CD4-positive, alpha-beta memory T cell (primary cell): ENCODE results near the gene CAPNS1. TPM values are rescaled to one million over a fixed set of nuclear protein-coding genes. Genes with fewer than 3 reads are reported as not detected.

Experiments used
- CTCF ChIA-PET: fragments of 350-600 bp; sonication (Branson Sonifier 250); formaldehyde crosslinking; loops from one replicate; lab custom pipeline; 2021; ENCODE audit warnings: inconsistent platforms; ENCODE audit not compliant: partially characterized antibody; lab: Charles Lee
- POLR2A ChIA-PET: fragments of 350-600 bp; sonication (Branson Sonifier 250); formaldehyde crosslinking; loops from one replicate; lab custom pipeline; 2021; ENCODE audit not compliant: partially characterized antibody; lab: Charles Lee
- DNase-seq, 5 donors: peaks; one replicate each; pipeline versions ENCODE4 v3.0.0 to v3.0.0-alpha.2; 2020 to 2022; ENCODE audit warnings: mixed read lengths in 1 of 5
- H3K27ac ChIP-seq: one replicate; pipeline ENCODE4 v1.7.0; 2013; ENCODE audit warnings: low read depth, low read length
- H3K27me3 ChIP-seq: 2 replicates; pipeline ENCODE4 v1.7.0; 2013; ENCODE audit warnings: mild to moderate bottlenecking, low read length, moderate library complexity; ENCODE audit not compliant: insufficient read depth
- H3K36me3 ChIP-seq: 2 replicates; pipeline ENCODE4 v1.7.0; 2013; ENCODE audit warnings: mild to moderate bottlenecking, low read length, moderate library complexity; ENCODE audit not compliant: insufficient read depth
- H3K4me1 ChIP-seq: 2 replicates; pipeline ENCODE4 v1.7.0; 2013; ENCODE audit warnings: mild to moderate bottlenecking, low read length, moderate library complexity; ENCODE audit not compliant: insufficient read depth
- H3K4me3 ChIP-seq, 2 donors: one replicate each; pipeline ENCODE4 v1.7.0; 2013; ENCODE audit warnings: low read length in 2 of 2, mild to moderate bottlenecking in 1 of 2
- H3K9me3 ChIP-seq, 2 donors: one replicate each; pipeline ENCODE4 v1.7.0; 2013; ENCODE audit warnings: low read length in 2 of 2, control low read depth in 1 of 2; ENCODE audit not compliant: control insufficient read depth in 1 of 2
- H3K27ac Mint-ChIP-seq, 7 donors: one replicate each; pipeline ENCODE4 v1.8.0; 2020 to 2021; ENCODE audit warnings: mixed read lengths in 7 of 7, mild to moderate bottlenecking in 6 of 7, inconsistent platforms in 3 of 7, moderate library complexity in 3 of 7
- H3K27me3 Mint-ChIP-seq, 2 donors: one replicate each; pipeline ENCODE4 v1.8.0; 2020 to 2021; ENCODE audit warnings: mixed read lengths in 2 of 2
- H3K36me3 Mint-ChIP-seq, 2 donors: one replicate each; pipeline ENCODE4 v1.8.0; 2020 to 2021; ENCODE audit warnings: mixed read lengths in 2 of 2, inconsistent platforms in 1 of 2, mild to moderate bottlenecking in 1 of 2
- H3K4me1 Mint-ChIP-seq, 4 donors: one replicate each; pipeline ENCODE4 v1.8.0; 2020 to 2021; ENCODE audit warnings: mixed read lengths in 4 of 4, mild to moderate bottlenecking in 1 of 4
- H3K4me3 Mint-ChIP-seq, 8 donors: one replicate each; pipeline ENCODE4 v1.8.0; 2020 to 2021; ENCODE audit warnings: mixed read lengths in 8 of 8, mild to moderate bottlenecking in 7 of 8, moderate library complexity in 6 of 8, inconsistent platforms in 3 of 8
- H3K9me3 Mint-ChIP-seq, 8 donors: one replicate each; pipeline ENCODE4 v1.8.0; 2020 to 2021; ENCODE audit warnings: mixed read lengths in 8 of 8, mild to moderate bottlenecking in 5 of 8, inconsistent platforms in 3 of 8, moderate library complexity in 1 of 8
- intact Hi-C: fragments of 100-400 bp; cut with micrococcal nuclease; formaldehyde crosslinking; loops from one replicate; pipeline ENCODE4 v1.15.1; 2023
- polyA plus RNA-seq, 2 donors: library from polyadenylated mRNA; unstranded; fragments of 300-500 nt; fragmentation: Illumina TruSeq; gene quantifications; one replicate each; pipeline ENCODE4 v1.2.3, GENCODE V29; 2021
- total RNA-seq, 2 experiments: library from RNA; stranded (reverse); gene quantifications; one replicate each; pipeline ENCODE4 v1.2.3, GENCODE V29; 2021

The CAPNS1 gene
- total and polyA plus RNA-seq, 4 experiments from 2014 or later, result 123 to 259 (median 220) TPM

DNA sequence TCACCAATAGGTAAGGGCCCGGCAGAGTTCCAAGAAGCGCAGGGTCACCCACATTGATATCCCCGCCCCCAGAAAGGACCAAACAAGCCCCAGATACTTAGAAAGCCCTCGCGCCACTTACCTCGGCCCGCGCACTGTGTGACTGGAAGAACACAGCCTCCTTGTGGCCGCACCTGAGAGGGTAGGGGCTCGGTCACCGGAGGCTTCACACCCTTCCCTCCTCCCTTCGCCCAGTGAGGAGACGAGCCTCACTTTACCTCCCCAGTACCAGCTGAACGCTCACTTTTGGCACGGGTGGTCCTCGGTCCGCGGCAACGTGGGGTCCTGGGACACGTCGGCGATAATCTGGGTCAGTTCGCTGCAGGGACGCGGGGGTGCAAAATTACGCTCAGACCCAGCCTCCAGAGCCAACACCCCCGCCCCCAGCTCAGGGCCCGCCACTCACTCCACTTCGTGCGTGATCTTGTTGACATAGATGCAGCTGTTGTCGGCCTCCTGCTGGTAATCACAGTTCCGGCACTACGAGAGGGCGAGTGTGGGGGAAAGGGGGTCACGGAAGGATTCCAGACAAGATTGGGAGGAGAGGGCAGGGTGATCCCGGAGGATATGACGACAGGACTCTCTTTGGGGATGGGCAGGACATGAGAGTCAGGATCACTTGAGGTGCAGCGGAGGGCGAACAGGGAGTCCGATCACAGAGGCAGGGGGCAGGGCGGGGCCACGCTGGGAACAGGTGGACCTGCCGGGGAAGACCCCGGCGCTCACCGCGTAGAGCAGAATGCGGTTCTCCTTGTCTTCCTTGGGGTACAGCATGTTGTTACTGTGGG, 25.8 kb upstream of the CAPNS1 start:
- peaks cover 0 to 2% of the 10 kb centered on the region in 2 donors for H3K27me3 Mint-ChIP-seq
- Histone ChIP-seq H3K27ac (peak overlapping the region; percentile 80), H3K27me3 (no peaks in the 10 kb centered on the region), H3K9me3 (no peaks in the 10 kb centered on the region), H3K4me1 (peaks cover 30% of the 10 kb centered on the region), H3K36me3 (peaks cover 14% of the 10 kb centered on the region), H3K4me3 (peak overlapping the region; percentile 75 to 99)
- peak overlapping the region; percentile 89 to 99 (median 94) for H3K4me3 Mint-ChIP-seq
- H3K27ac Mint-ChIP-seq, result peak overlapping the region; percentile 95 to 100 (median 98)
- H3K36me3 Mint-ChIP-seq, result peaks cover 16 to 42% of the 10 kb centered on the region in 2 donors
- POLR2A ChIA-PET, result interaction anchor here (0.5 to 3.1 kb wide), 14 partner anchors 9 to 466 kb away, joined by 3 to 34 read pairs (median 10); partner anchors contain the start of genes ALKBH6, CAPNS1, COX6B1 and SDHAF1
- intact Hi-C loops, result loop anchor here (2.0 to 10.0 kb wide), 3 partner anchors 119 to 1101 kb away; partner anchors contain the start of genes SDHAF1, ZNF383 and ZNF585B
- peak in 2 of 5 donors; percentile 22 to 60 for DNase-seq
- CTCF ChIA-PET, result interaction anchor here (1.3 to 4.3 kb wide), 2 partner anchors 13 to 61 kb away, joined by 3 to 21 read pairs; partner anchors contain the start of gene THAP8
- peaks cover 21 to 51% (median 36%) of the 10 kb centered on the region in 4 donors for H3K4me1 Mint-ChIP-seq
- H3K9me3 Mint-ChIP-seq, result peaks cover 0 to 6% (median 0%) of the 10 kb centered on the region in 8 donors

DNA sequence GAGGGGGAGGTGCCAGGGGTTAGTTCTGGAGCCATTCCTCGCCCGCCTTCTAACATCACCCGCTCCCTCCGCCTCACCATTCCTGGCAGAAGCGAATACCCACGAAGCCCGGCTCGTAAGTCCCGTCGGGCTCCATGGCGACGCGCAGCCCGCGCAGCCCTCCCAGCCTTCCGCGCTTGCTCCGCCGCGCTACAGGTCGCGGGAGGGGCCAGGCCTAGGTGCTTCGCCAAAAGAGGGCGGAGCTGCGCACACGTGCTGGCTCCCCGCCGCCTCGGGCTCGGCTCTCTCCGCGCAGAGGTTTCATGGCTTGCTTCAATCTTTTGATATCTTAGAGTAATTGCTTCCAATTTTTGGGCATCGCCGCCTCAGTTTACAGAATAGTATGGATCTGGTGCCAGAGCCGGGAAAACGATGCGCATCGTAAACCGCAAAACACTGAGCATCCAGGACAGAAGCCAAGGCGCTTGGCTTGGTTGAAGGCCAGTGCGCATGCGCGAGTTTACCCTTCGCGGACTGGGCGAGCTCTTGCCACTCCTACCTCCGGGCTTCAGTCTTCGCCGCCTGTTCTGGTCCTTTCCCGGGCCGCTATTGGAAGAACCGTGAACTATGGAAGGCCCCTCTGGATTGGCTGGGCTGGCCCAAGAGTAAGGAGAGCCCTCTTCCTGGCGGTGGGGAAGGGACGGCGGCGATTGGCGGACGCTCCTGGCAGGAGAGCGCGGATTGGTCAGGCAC, 25.0 kb upstream of the CAPNS1 start, which contains the start of gene POLR2I:
POLR2I (minus strand) TSS at position 155 of the 732 bp plus-strand sequence; CDS start at position 136, 19 bp downstream.
- peaks cover 19% of the 10 kb centered on the region for H3K36me3 ChIP-seq
- DNase-seq, result peak; percentile 99 to 100 (median 100)
- peaks cover 17 to 43% of the 10 kb centered on the region in 2 donors for H3K36me3 Mint-ChIP-seq
- ChIA-PET POLR2A (interaction anchor here (0.6 to 3.1 kb wide), 28 partner anchors 10 to 1391 kb away, joined by 3 to 34 read pairs (median 4); partner anchors contain the start of genes ALKBH6, CAPNS1, COX6B1 and PSENEN), CTCF (interaction anchor here (1.3 to 4.3 kb wide), 3 partner anchors 13 to 156 kb away, joined by 3 to 21 read pairs (median 6); partner anchors contain the start of gene THAP8)
- H3K4me1 Mint-ChIP-seq, result peaks cover 22 to 52% (median 37%) of the 10 kb centered on the region in 4 donors
- H3K4me3 ChIP-seq, result peak within 1 kb of the TSS; percentile 75 to 99
- H3K4me1 ChIP-seq, result peaks cover 30% of the 10 kb centered on the region
- intact Hi-C loops, result loop anchor here (1.0 to 10.0 kb wide), 9 partner anchors 12 to 1100 kb away; partner anchors contain the start of genes ALKBH6, SDHAF1, THAP8 and WDR62
- H3K27me3 ChIP-seq, result no peaks in the 10 kb centered on the region
- peak within 1 kb of the TSS; percentile 89 to 99 (median 94) for H3K4me3 Mint-ChIP-seq
- peak within 1 kb of the TSS; percentile 80 for H3K27ac ChIP-seq
- peaks cover 0 to 2% of the 10 kb centered on the region in 2 donors for H3K27me3 Mint-ChIP-seq
- H3K9me3 Mint-ChIP-seq, result peaks cover 0 to 6% (median 0%) of the 10 kb centered on the region in 8 donors
- peak within 1 kb of the TSS; percentile 95 to 100 (median 98) for H3K27ac Mint-ChIP-seq
- H3K9me3 ChIP-seq, result no peaks in the 10 kb centered on the region

DNA sequence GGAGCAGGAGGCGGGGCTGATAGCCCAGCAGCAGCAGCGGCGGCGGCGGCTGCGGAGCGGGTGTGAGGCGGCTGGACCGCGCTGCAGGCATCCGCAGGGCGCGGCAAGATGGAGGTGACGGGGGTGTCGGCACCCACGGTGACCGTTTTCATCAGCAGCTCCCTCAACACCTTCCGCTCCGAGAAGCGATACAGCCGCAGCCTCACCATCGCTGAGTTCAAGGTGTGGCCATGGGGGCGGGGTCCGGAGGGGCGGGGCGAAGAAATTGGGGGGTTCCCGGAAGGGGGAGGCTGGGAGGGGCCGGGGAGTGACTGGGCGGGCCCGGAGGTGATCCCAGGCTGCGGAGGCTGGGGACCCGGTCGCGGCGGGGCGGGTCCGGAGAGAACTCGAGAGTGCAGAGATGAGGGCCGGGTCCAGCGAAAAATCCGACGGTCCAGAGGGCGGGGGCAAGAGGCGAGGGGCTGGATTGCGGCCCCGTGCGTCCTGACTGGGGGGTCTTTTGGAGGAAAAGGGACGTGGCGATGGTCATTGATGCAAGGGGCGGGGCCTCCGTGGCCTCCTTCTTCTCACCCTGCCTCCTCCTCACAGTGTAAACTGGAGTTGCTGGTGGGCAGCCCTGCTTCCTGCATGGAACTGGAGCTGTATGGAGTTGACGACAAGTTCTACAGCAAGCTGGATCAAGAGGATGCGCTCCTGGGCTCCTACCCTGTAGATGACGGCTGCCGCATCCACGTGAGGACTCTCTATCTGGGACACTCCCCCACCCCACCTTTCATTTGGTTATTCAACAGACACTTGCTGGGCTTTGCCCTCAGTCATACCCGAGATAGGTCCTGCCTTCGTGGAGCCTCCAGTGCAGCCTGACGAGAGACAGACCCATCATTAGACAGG, 24.2 kb upstream of the CAPNS1 start, which contains the start of gene TBCB:
TBCB (plus strand) TSS at position 16 of the 891 bp plus-strand sequence; CDS start at position 109, 93 bp downstream.
- no peak for DNase-seq

DNA sequence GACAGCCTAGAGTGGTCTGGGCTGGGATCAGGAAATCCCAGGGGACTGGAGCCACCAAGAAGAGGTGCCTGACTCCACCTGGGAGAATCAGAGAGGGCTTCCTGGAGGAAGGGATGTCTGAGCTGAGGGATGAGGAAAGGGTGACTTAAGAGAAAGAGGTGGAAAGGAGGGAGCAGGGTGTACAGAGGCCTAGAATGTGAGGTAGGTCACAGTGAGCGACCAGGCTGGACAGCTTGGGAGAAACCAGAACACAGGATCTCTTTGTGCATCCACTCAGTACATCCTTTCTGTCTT, 23.6 kb upstream of the CAPNS1 start:
- POLR2A ChIA-PET, result interaction anchor here (1.1 to 3.1 kb wide), 10 partner anchors 9 to 457 kb away, joined by 3 to 34 read pairs (median 12); partner anchors contain the start of genes ALKBH6, CAPNS1, SDHAF1 and ZNF146
- Histone ChIP-seq H3K4me1 (peaks cover 30% of the 10 kb centered on the region), H3K4me3 (peak overlapping the region; percentile 69 to 75), H3K27ac (peak overlapping the region; percentile 80), H3K9me3 (no peaks in the 10 kb centered on the region), H3K27me3 (no peaks in the 10 kb centered on the region), H3K36me3 (peaks cover 26% of the 10 kb centered on the region)
- Mint-ChIP-seq H3K4me3 (peak overlapping the region; percentile 89 to 99 (median 94)), H3K27me3 (peaks cover 0 to 2% of the 10 kb centered on the region in 2 donors), H3K9me3 (peaks cover 0 to 6% (median 0%) of the 10 kb centered on the region in 8 donors), H3K4me1 (peaks cover 25 to 57% (median 39%) of the 10 kb centered on the region in 4 donors), H3K36me3 (peaks cover 20 to 50% of the 10 kb centered on the region in 2 donors), H3K27ac (peak overlapping the region; percentile 95 to 100 (median 98))
- intact Hi-C loops, result loop anchor here (5.0 to 10.0 kb wide), 3 partner anchors 159 to 1099 kb away; partner anchors contain the start of genes ZNF383 and ZNF585B
- CTCF ChIA-PET, result interaction anchor here (2.1 to 4.3 kb wide), 2 partner anchors 11 to 158 kb away, joined by 6 to 21 read pairs; no protein-coding TSS in a partner anchor
- DNase-seq, result no peak

More for the DNA sequence above, 24.2 kb upstream of the CAPNS1 start, which contains the start of gene TBCB:
- Histone ChIP-seq H3K36me3 (peaks cover 26% of the 10 kb centered on the region), H3K4me1 (peaks cover 30% of the 10 kb centered on the region), H3K27ac (peak within 1 kb of the TSS; percentile 80), H3K9me3 (no peaks in the 10 kb centered on the region), H3K4me3 (peak within 1 kb of the TSS; percentile 75 to 99), H3K27me3 (no peaks in the 10 kb centered on the region)
- peak within 1 kb of the TSS; percentile 89 to 99 (median 94) for H3K4me3 Mint-ChIP-seq
- POLR2A ChIA-PET, result interaction anchor here (0.6 to 3.1 kb wide), 28 partner anchors 10 to 1391 kb away, joined by 3 to 34 read pairs (median 4); partner anchors contain the start of genes ALKBH6, CAPNS1, COX6B1 and PSENEN
- peaks cover 25 to 57% (median 39%) of the 10 kb centered on the region in 4 donors for H3K4me1 Mint-ChIP-seq
- intact Hi-C loops, result loop anchor here (1.0 to 10.0 kb wide), 9 partner anchors 12 to 1099 kb away; partner anchors contain the start of genes ALKBH6, SDHAF1, THAP8 and WDR62
- H3K27ac Mint-ChIP-seq, result peak within 1 kb of the TSS; percentile 95 to 100 (median 98)
- CTCF ChIA-PET, result interaction anchor here (1.3 to 4.3 kb wide), 3 partner anchors 12 to 157 kb away, joined by 3 to 21 read pairs (median 6); partner anchors contain the start of gene THAP8
- peaks cover 0 to 2% of the 10 kb centered on the region in 2 donors for H3K27me3 Mint-ChIP-seq
- peaks cover 20 to 50% of the 10 kb centered on the region in 2 donors for H3K36me3 Mint-ChIP-seq
- H3K9me3 Mint-ChIP-seq, result peaks cover 0 to 6% (median 0%) of the 10 kb centered on the region in 8 donors

DNA sequence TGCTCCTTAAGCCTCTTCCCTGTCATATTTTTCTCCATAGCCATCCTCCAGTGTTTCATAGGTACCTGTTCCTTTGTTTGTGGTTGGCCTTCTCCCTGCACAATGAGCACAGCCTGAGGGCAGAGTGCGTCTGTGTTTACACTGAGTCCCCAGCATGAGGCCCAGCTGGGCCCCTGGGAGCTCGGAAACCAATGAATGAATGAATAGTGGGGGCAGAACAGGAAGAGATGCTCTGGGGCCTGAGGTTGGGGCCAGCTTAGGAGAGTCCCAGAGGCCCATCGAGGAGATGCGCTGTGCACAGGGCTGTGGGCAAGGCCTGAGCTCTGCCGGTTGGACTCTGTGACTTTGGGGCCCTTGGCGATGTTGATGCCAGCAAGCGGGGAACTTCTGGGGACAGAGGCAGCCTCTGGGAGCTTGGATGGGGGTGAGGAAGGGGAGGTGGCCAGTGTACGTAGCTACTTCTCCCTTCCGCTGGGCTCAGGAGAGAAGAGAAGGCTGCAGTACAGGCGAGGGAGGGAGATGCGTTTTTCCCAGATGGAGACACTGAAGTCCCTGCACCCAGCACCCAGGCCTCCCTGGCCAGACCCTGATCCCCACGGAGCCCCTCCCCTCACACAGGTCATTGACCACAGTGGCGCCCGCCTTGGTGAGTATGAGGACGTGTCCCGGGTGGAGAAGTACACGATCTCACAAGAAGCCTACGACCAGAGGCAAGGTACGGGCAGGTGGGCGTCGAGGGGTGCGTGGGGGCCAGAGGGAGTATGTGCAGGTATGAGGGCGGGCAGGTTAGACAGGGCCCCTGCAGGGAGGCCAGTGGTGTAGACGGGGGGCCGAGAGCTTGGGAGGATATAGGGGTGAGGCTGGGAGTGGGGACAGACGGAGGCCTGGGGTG, 19.5 kb upstream of the CAPNS1 start:
- CTCF ChIA-PET, result interaction anchor here (1.1 kb wide), 1 partner anchor 49 kb away, joined by 4 read pairs; no protein-coding TSS in a partner anchor
- no peaks in the 10 kb centered on the region for H3K9me3 Mint-ChIP-seq
- H3K4me3 ChIP-seq, result no peak overlapping the region
- peak overlapping the region in 4 of 7 donors; percentile 36 to 63 (median 56) for H3K27ac Mint-ChIP-seq
- peaks cover 30% of the 10 kb centered on the region for H3K36me3 ChIP-seq
- no peaks in the 10 kb centered on the region for H3K9me3 ChIP-seq
- no peak for DNase-seq
- H3K4me1 ChIP-seq, result peaks cover 16% of the 10 kb centered on the region
- H3K4me3 Mint-ChIP-seq, result peak overlapping the region in 3 of 8 donors; percentile 32 to 55 (median 46)
- no peak overlapping the region for H3K27ac ChIP-seq
- peaks cover 21 to 49% of the 10 kb centered on the region in 2 donors for H3K36me3 Mint-ChIP-seq
- POLR2A ChIA-PET, result no interaction called here
- H3K27me3 Mint-ChIP-seq, result no peaks in the 10 kb centered on the region
- H3K4me1 Mint-ChIP-seq, result peaks cover 15 to 32% (median 21%) of the 10 kb centered on the region in 4 donors
- no peaks in the 10 kb centered on the region for H3K27me3 ChIP-seq
- intact Hi-C loops, result no loop called here
